Uterus (tissue), 4 donors: ENCODE measurements around the gene GRIK2. TPM values are rescaled to one million over a fixed set of nuclear protein-coding genes. Genes with fewer than 3 reads are reported as not detected.

Experiments used
- DNase-seq, 2 donors: peaks; one replicate each; pipeline ENCODE4 v3.0.0-alpha.2; 2019 to 2020
- H3K27ac ChIP-seq, 2 donors: fragments of 200-600 bp; sonication (generic); 1 replicate in 1 of 2; 2 replicates in 1 of 2; pipeline ENCODE4 v1.5.1; 2016 to 2018
- H3K27me3 ChIP-seq, 2 donors: fragments of 200-600 bp; sonication (generic); one replicate each; pipeline ENCODE4 v1.5.1; 2018 to 2019; ENCODE audit warnings: control low read depth in 1 of 2
- H3K36me3 ChIP-seq, 2 donors: fragments of 200-600 bp; sonication (generic); one replicate each; pipeline ENCODE4 v1.5.1; 2019; ENCODE audit warnings: control low read depth in 1 of 2
- H3K4me1 ChIP-seq, 2 donors: fragments of 200-600 bp; sonication (generic); one replicate each; pipeline ENCODE4 v1.5.1; 2018 to 2019; ENCODE audit warnings: control low read depth in 1 of 2
- H3K4me3 ChIP-seq, 2 donors: fragments of 200-600 bp; sonication (generic); 1 replicate in 1 of 2; 2 replicates in 1 of 2; pipeline ENCODE4 v1.5.1; 2018 to 2019; ENCODE audit warnings: mild to moderate bottlenecking in 1 of 2
- H3K9me3 ChIP-seq, 2 donors: fragments of 200-600 bp; sonication (generic); one replicate each; pipeline ENCODE4 v1.5.1; 2019; ENCODE audit warnings: control low read depth in 1 of 2
- CTCF ChIP-seq, 4 experiments: fragments of 200-600 bp in 2 of 4; fragments of 450-650 bp in 2 of 4; sonication (generic) in 2 of 4; IDR thresholded peaks; one replicate each; pipeline ENCODE4 v1.5.1; 2016 to 2019; ENCODE audit warnings: antibody characterized with exemption in 4 of 4, mild to moderate bottlenecking in 2 of 4, moderate library complexity in 1 of 4
- POLR2A ChIP-seq, 2 donors: fragments of 450-650 bp; IDR thresholded peaks; one replicate each; pipeline ENCODE4 v1.6.1; 2016; ENCODE audit warnings: antibody characterized with exemption in 2 of 2, mild to moderate bottlenecking in 1 of 2, moderate library complexity in 1 of 2
- intact Hi-C: fragments of 100-400 bp; cut with DNase I; formaldehyde crosslinking; loops from one replicate; pipeline ENCODE4 v1.15.1; 2023; ENCODE audit warnings: low total_unique reads
- total RNA-seq, 4 donors: library from RNA; depleted of rRNA in 3 of 4; stranded (reverse); fragments of >200 nt in 3 of 4; gene quantifications; one replicate each; pipeline versions ENCODE4 v1.1.0 to v1.2.4, GENCODE V29; 2014 to 2023
- donor health status: DM: yes; HTN: yes; CAD: no.

Gene GRIK2
- total RNA-seq, 4 donors from 2014 or later: 0.76 to 13.1 TPM; not detected in 2

GRCh38 chr6:101755931-101756330 lies 362.4 kb downstream of the GRIK2 start:
- Histone ChIP-seq H3K27me3 (no peaks in the 10 kb centered on the region), H3K9me3 (no peaks in the 10 kb centered on the region), H3K36me3 (no peaks in the 10 kb centered on the region), H3K4me1 (no peaks in the 10 kb centered on the region), H3K4me3 (no peak overlapping the region), H3K27ac (no peak overlapping the region)
- intact Hi-C loops: no loop called here
- no peak for DNase-seq
- no peak for TF ChIP-seq POLR2A (IDR thresholded peaks at IDR 0.05)
- TF ChIP-seq CTCF (IDR thresholded peaks at IDR 0.05): no peak

- Histone ChIP-seq H3K4me1 (no peaks in the 10 kb centered on the region), H3K27me3 (no peaks in the 10 kb centered on the region), H3K27ac (no peak overlapping the region), H3K9me3 (no peaks in the 10 kb centered on the region), H3K36me3 (no peaks in the 10 kb centered on the region), H3K4me3 (no peak overlapping the region)
- DNase-seq: no peak
- TF ChIP-seq CTCF (IDR thresholded peaks at IDR 0.05): no peak
- TF ChIP-seq POLR2A (IDR thresholded peaks at IDR 0.05): no peak
- intact Hi-C loops: no loop called here
Observed at GRCh38 chr6:101758368-101758767, 364.9 kb downstream of the GRIK2 start.

- intact Hi-C loops: no loop called here
- H3K4me1 ChIP-seq: no peaks in the 10 kb centered on the region
- no peak for DNase-seq
- H3K4me3 ChIP-seq: no peak overlapping the region
- H3K27ac ChIP-seq: no peak overlapping the region
- H3K36me3 ChIP-seq: no peaks in the 10 kb centered on the region
- no peaks in the 10 kb centered on the region for H3K27me3 ChIP-seq
- no peaks in the 10 kb centered on the region for H3K9me3 ChIP-seq
- TF ChIP-seq POLR2A (IDR thresholded peaks at IDR 0.05) (no peak), CTCF (IDR thresholded peaks at IDR 0.05) (no peak)
Observed at GRCh38 chr6:101760843-101761621, 367.5 kb downstream of the GRIK2 start.

- Histone ChIP-seq H3K4me1 (no peaks in the 10 kb centered on the region), H3K4me3 (no peak overlapping the region), H3K27me3 (no peaks in the 10 kb centered on the region), H3K9me3 (no peaks in the 10 kb centered on the region), H3K27ac (no peak overlapping the region), H3K36me3 (no peaks in the 10 kb centered on the region)
- TF ChIP-seq POLR2A (IDR thresholded peaks at IDR 0.05): no peak
- TF ChIP-seq CTCF (IDR thresholded peaks at IDR 0.05): no peak
- intact Hi-C loops: no loop called here
- no peak for DNase-seq
Observed at GRCh38 chr6:101762851-101763250, 369.3 kb downstream of the GRIK2 start.

GRCh38 chr6:101765281-101765680 lies 371.8 kb downstream of the GRIK2 start:
- Histone ChIP-seq H3K27ac (no peak overlapping the region), H3K36me3 (no peaks in the 10 kb centered on the region), H3K4me3 (no peak overlapping the region), H3K27me3 (no peaks in the 10 kb centered on the region), H3K9me3 (no peaks in the 10 kb centered on the region), H3K4me1 (no peaks in the 10 kb centered on the region)
- TF ChIP-seq CTCF (IDR thresholded peaks at IDR 0.05): no peak
- TF ChIP-seq POLR2A (IDR thresholded peaks at IDR 0.05): no peak
- intact Hi-C loops: no loop called here
- DNase-seq: no peak
